K562 (cell line): Measurements from ENCODE around the gene RASL12. TPM values are rescaled to one million over a fixed set of nuclear protein-coding genes. Genes with fewer than 3 reads are reported as not detected.

Experiments
- ATAC-seq: fragments of 200-7000 bp; cut with Tn5 transposase; 3 replicates; pipeline ENCODE4 v1.9.1; 2020; ENCODE audit warnings: moderate library complexity
- BruUV-seq: library from RNA; stranded (reverse); fragments of 400-500 nt; replicated peaks from 2 replicates; lab custom pipeline; 2021; lab: Mats Ljungman, UMichigan
- CTCF ChIA-PET: fragments of 300-600 bp; formaldehyde crosslinking; extraction: SDS; loops from one replicate; lab custom pipeline; 2021; ENCODE audit warnings: low intra/inter-chr PET ratio; lab: Yijun Ruan, JAX
- POLR2A ChIA-PET: fragments of 300-600, 350-650 bp; sonication (Branson Sonifier 250); formaldehyde crosslinking; extraction: SDS; loops from one replicate; lab custom pipeline; 2021; ENCODE audit warnings: antibody characterized with exemption, inconsistent platforms; lab: Yijun Ruan, JAX
- DNase-seq, 4 experiments: peaks; one replicate each; pipeline versions ENCODE4 v3.0.0 to v3.0.0-alpha.2; 2011 to 2018; ENCODE audit warnings: low spot score in 3 of 4, mixed read lengths in 3 of 4; ENCODE audit errors: extremely low read depth in 1 of 4
- FAIRE-seq: peaks from 2 replicates; lab custom pipeline; 2011; peaks lifted over from hg19 to GRCh38; lab: Jason Lieb, UNC
- H2AFZ ChIP-seq: 2 replicates; pipeline ENCODE4 v1.6.0; 2011; ENCODE audit warnings: low read depth, low read length, control low read depth, inconsistent platforms
- H3K27ac ChIP-seq: fragments of 200-600 bp; 3 replicates; pipeline ENCODE4 v1.8.0; 2011; ENCODE audit warnings: low read depth, mild to moderate bottlenecking, control low read depth, inconsistent platforms, low read length, moderate library complexity, mixed read lengths; ENCODE audit errors: extremely low read depth
- H3K27me3 ChIP-seq, 2 experiments: fragments of 300-600 bp in 1 of 2; 2 replicates in 1 of 2; 3 replicates in 1 of 2; pipeline versions ENCODE4 v1.6.0 to v1.8.0; 2011; ENCODE audit warnings: inconsistent platforms in 2 of 2, low read length in 2 of 2, mild to moderate bottlenecking in 1 of 2, mixed read lengths in 1 of 2, moderate library complexity in 1 of 2; ENCODE audit not compliant: control insufficient read depth in 2 of 2, insufficient read depth in 2 of 2
- H3K36me3 ChIP-seq: fragments of 300-600 bp; 3 replicates; pipeline ENCODE4 v1.8.0; 2011; ENCODE audit warnings: mild to moderate bottlenecking, low read length, inconsistent platforms; ENCODE audit not compliant: control insufficient read depth, insufficient read depth
- H3K4me1 ChIP-seq, 2 experiments: fragments of 200-600 bp in 1 of 2; replicated peaks in 1 of 2; 2 replicates in 1 of 2; 3 replicates in 1 of 2; pipeline versions ENCODE4 v1.5.1 to v1.8.0; 2011; ENCODE audit warnings: inconsistent platforms in 2 of 2, low read length in 2 of 2, mild to moderate bottlenecking in 1 of 2, mixed read lengths in 1 of 2, moderate library complexity in 1 of 2; ENCODE audit not compliant: control insufficient read depth in 2 of 2, insufficient read depth in 2 of 2
- H3K4me2 ChIP-seq: 2 replicates; pipeline ENCODE4 v1.6.1; 2011; ENCODE audit warnings: low read length, control low read depth, inconsistent platforms, mixed read lengths; ENCODE audit not compliant: insufficient read depth
- H3K4me3 ChIP-seq: fragments of 200-600 bp; sonication (generic), shearing (Covaris generic); 2 replicates; pipeline ENCODE4 v1.5.1; 2016; ENCODE audit warnings: control low read depth, inconsistent platforms
- H3K79me2 ChIP-seq: fragments of 200-600 bp; 3 replicates; pipeline ENCODE4 v1.8.0; 2011; ENCODE audit warnings: low read length, inconsistent platforms; ENCODE audit not compliant: control insufficient read depth, insufficient read depth
- H3K9ac ChIP-seq, 2 experiments: 2 replicates each; pipeline versions ENCODE4 v1.6.0 to v1.6.1; 2011; ENCODE audit warnings: low read depth in 2 of 2, low read length in 2 of 2, control low read depth in 1 of 2, inconsistent platforms in 1 of 2, mild to moderate bottlenecking in 1 of 2, mixed read lengths in 1 of 2; ENCODE audit not compliant: insufficient read depth in 1 of 2
- H3K9me1 ChIP-seq: one replicate; pipeline ENCODE4 v1.6.0; 2011; ENCODE audit warnings: inconsistent platforms, mild to moderate bottlenecking, low read length, moderate library complexity; ENCODE audit not compliant: control insufficient read depth, insufficient read depth
- H3K9me3 ChIP-seq: replicated peaks from 2 replicates; pipeline ENCODE4 v1.5.1; 2011; ENCODE audit warnings: low read depth, low read length, inconsistent platforms; ENCODE audit not compliant: control insufficient read depth, insufficient read depth
- H4K20me1 ChIP-seq: replicated peaks from 2 replicates; pipeline ENCODE4 v1.6.1; 2011; ENCODE audit warnings: low read length, inconsistent platforms, mixed read lengths; ENCODE audit not compliant: control insufficient read depth, insufficient read depth
- HDAC2 ChIP-seq: fragments of 450-650 bp; IDR thresholded peaks from 2 replicates; pipeline ENCODE4 v1.6.1; 2016; ENCODE audit warnings: mild to moderate bottlenecking
- HDAC8 ChIP-seq: fragments of 450-650 bp; IDR thresholded peaks from 2 replicates; pipeline ENCODE4 v1.6.1; 2016; ENCODE audit warnings: mild to moderate bottlenecking, missing genetic modification characterization, moderate library complexity, missing compliant biosample characterization
- KAT8 ChIP-seq: fragments of 450-650 bp; IDR thresholded peaks from 2 replicates; pipeline ENCODE4 v1.6.1; 2016; ENCODE audit warnings: low read depth, mild to moderate bottlenecking
- SUPT5H ChIP-seq: fragments of 450-650 bp; IDR thresholded peaks from 2 replicates; pipeline ENCODE4 v1.6.1; 2016
- TAF15 ChIP-seq: fragments of 200-400 bp; formaldehyde crosslinking; IDR thresholded peaks from 2 replicates; pipeline ENCODE4 v1.6.1; 2017; ENCODE audit warnings: mild to moderate bottlenecking, low read depth, low read length, moderate library complexity
- THRAP3 ChIP-seq: fragments of 450-650 bp; IDR thresholded peaks from 2 replicates; pipeline ENCODE4 v1.6.1; 2016; ENCODE audit warnings: mild to moderate bottlenecking, inconsistent platforms, borderline replicate concordance
- WGBS: fragments of 100-300 bp; shearing (Covaris generic); methylation state at CpG from one replicate; pipeline ENCODE4 v1.1.6; 2016; ENCODE audit warnings: low coverage, mixed read lengths; ENCODE audit not compliant: insufficient coverage; ENCODE audit errors: missing lambda C conversion rate; 5-methylcytosine and 5-hydroxymethylcytosine counted together
- in situ Hi-C: fragments of 300-500 bp; cut with MboI; formaldehyde crosslinking; loops from 4 replicates; pipeline ENCODE4 v1.15.0; 2018; ENCODE audit warnings: inconsistent platforms, mixed read lengths
- intact Hi-C: fragments of 100-400 bp; cut with micrococcal nuclease; formaldehyde crosslinking; loops from 2 replicates; pipeline ENCODE4 v1.14.2; 2022
- polyA plus RNA-seq, 8 experiments: library from polyadenylated mRNA; depleted of rRNA in 4 of 8; stranded (reverse) in 5 of 8; unstranded in 3 of 8; fragments of >200 nt; fragmentation: Nextera tagmentation in 2 of 8; fragmentation: Illumina TruSeq in 1 of 8; extraction: Ambion mirVana in 2 of 8; extraction: Trizol in 1 of 8; gene quantifications; 2 replicates each; pipeline versions ENCODE4 v1.2.1 to v1.2.3, GENCODE V29; 2011 to 2014; ENCODE audit warnings: inconsistent platforms in 1 of 8, missing spikeins in 1 of 8
- total RNA-seq, 7 experiments: library from RNA; depleted of rRNA in 6 of 7; stranded (reverse); fragments of >200 nt in 6 of 7; fragmentation: Illumina TruSeq in 2 of 7; extraction: Trizol in 2 of 7; gene quantifications; 2 replicates each; pipeline versions ENCODE4 v1.2.1 to v1.2.3, GENCODE V29; 2011 to 2021; ENCODE audit warnings: low replicate concordance in 1 of 7
- TF ChIP-seq, protein P1 (sequence below): fragments of 250-450 bp; sonication (Bioruptor Pico); IDR thresholded peaks from 2 replicates; pipeline ENCODE4 v1.5.0; 2021; ENCODE audit warnings: mild to moderate bottlenecking, moderate library complexity
- TF ChIP-seq, protein P2 (sequence below): fragments of 450-650 bp; IDR thresholded peaks from 2 replicates; pipeline ENCODE4 v1.6.1; 2016; ENCODE audit warnings: mild to moderate bottlenecking

RASL12 gene
- total and polyA plus RNA-seq, 9 of the 15 experiments (the other 6 are each of a cell fraction or from before 2014, with no cell fraction given): not detected

- H3K27me3 ChIP-seq: peaks cover 20 to 36% of the 10 kb centered on the region in 2 experiments
- WGBS: 24% methylated on average over 13 of the region's 13 CpGs
- no peak overlapping the region for H2AFZ ChIP-seq
- H3K79me2 ChIP-seq: no peaks in the 10 kb centered on the region
- POLR2A ChIA-PET: interaction anchor here (0.6 kb wide), 1 partner anchor 12 kb away, joined by 4 read pairs; no protein-coding TSS in a partner anchor
- no TSS peak for BruUV-seq
- in situ Hi-C loops: no loop called here
- peak overlapping the region in 1 of 2 experiments; percentile 69; a peak in 1 of 4 replicates for H3K9ac ChIP-seq
- CTCF ChIA-PET: interaction anchor here (0.8 to 3.3 kb wide), 2 partner anchors 55 to 357 kb away, joined by 3 to 17 read pairs; no protein-coding TSS in a partner anchor
- no peak overlapping the region for H3K4me2 ChIP-seq
- FAIRE-seq: no peak
- TF ChIP-seq, protein P1, sequence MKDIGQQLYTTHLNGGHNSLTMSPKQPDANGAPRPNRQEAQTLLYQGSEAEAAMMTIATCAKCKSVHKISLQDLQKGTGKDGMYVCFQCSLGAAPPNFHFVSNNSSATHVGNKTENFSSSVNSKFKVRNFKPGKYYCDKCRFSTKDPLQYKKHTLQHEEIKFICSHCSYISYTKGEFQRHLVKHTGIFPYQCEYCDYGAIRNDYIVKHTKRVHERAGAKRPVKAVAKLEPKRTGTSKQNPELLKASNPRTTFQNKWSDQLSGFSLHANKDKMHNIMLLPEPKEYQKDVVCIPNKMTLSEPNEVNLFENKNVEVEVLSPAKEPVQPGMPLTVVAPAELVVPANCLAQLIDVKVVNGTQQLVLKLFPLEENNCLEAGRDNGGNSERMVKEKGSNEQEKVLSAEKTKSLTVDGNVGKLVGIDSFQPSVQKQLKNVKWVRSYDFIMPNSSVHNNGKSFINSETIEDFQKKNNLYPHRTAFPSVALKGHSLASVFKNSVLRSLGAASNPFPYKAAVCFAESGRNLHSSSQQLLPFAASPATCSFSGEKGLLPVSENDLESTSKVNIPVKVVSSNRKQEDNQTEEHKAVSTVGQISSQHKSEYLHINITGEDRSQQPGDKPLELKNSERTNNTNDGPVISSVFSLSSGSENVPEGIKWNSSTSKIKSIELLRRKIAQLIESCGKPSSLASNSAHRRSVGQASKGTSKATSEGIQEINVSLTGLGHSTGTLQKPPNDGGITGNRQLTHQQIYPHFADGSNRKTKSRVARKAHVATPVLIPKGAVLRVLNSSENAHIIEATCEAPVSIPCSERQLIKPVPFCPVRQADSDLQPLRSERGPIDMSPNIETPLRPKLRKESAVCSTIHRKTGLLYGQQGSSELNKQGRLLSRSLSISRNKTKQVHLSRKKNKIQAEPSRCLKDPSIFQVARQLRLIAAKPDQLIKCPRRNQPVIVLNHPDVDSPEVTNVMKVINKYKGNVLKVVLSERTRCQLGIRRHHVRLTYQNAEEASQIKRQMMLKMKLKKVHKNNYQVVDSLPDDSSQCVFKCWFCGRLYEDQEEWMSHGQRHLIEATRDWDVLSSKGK (CRISPR knock-in tag): no peak
- TF ChIP-seq HDAC8 (tag): no peak
- no peak for TF ChIP-seq KAT8
- no peak for TF ChIP-seq HDAC2
- TF ChIP-seq SUPT5H: no peak
- TF ChIP-seq, protein P2, sequence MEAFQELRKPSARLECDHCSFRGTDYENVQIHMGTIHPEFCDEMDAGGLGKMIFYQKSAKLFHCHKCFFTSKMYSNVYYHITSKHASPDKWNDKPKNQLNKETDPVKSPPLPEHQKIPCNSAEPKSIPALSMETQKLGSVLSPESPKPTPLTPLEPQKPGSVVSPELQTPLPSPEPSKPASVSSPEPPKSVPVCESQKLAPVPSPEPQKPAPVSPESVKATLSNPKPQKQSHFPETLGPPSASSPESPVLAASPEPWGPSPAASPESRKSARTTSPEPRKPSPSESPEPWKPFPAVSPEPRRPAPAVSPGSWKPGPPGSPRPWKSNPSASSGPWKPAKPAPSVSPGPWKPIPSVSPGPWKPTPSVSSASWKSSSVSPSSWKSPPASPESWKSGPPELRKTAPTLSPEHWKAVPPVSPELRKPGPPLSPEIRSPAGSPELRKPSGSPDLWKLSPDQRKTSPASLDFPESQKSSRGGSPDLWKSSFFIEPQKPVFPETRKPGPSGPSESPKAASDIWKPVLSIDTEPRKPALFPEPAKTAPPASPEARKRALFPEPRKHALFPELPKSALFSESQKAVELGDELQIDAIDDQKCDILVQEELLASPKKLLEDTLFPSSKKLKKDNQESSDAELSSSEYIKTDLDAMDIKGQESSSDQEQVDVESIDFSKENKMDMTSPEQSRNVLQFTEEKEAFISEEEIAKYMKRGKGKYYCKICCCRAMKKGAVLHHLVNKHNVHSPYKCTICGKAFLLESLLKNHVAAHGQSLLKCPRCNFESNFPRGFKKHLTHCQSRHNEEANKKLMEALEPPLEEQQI: no peak
- no peak for TF ChIP-seq THRAP3
- TF ChIP-seq TAF15: no peak
- peaks cover 8% of the 10 kb centered on the region for H4K20me1 ChIP-seq
- ATAC-seq: no peak
- H3K9me1 ChIP-seq: no peaks in the 10 kb centered on the region
- no peaks in the 10 kb centered on the region for H3K9me3 ChIP-seq
- DNase-seq: no peak
- H3K36me3 ChIP-seq: no peaks in the 10 kb centered on the region
- H3K4me3 ChIP-seq: no peak overlapping the region
- intact Hi-C loops: loop anchor here (5.0 kb wide), 1 partner anchor 56 kb away; no protein-coding TSS in a partner anchor
- no peak overlapping the region for H3K27ac ChIP-seq
- peaks cover 0 to 4% of the 10 kb centered on the region in 2 experiments; a peak in 1 of 5 replicates for H3K4me1 ChIP-seq
Measured at GRCh38 chr15:65087873-65088642, 20.3 kb upstream of the RASL12 start.
